Colonic mucosa (tissue), 4 donors: Measurements from ENCODE around the gene FAM171A2. TPM values are rescaled to one million over a fixed set of nuclear protein-coding genes. Genes with fewer than 3 reads are reported as not detected.

Experiments used
- DNase-seq: peaks from one replicate; pipeline ENCODE4 v3.0.0-alpha.2; 2020
- H3K27ac ChIP-seq: fragments of 200-600 bp; one replicate; pipeline ENCODE4 v1.8.0; 2021
- H3K27me3 ChIP-seq: fragments of 200-600 bp; one replicate; pipeline ENCODE4 v1.8.0; 2021
- H3K36me3 ChIP-seq: fragments of 200-600 bp; one replicate; pipeline ENCODE4 v1.8.0; 2021
- H3K4me1 ChIP-seq: fragments of 200-600 bp; one replicate; pipeline ENCODE4 v1.8.0; 2021; ENCODE audit warnings: mild to moderate bottlenecking
- H3K4me3 ChIP-seq: fragments of 200-600 bp; one replicate; pipeline ENCODE4 v1.8.0; 2021
- H3K9ac ChIP-seq, 2 donors: one replicate each; pipeline ENCODE4 v1.7.0; 2013; ENCODE audit warnings: control low read depth in 2 of 2, low read depth in 2 of 2, low read length in 2 of 2
- H3K9me3 ChIP-seq: fragments of 200-600 bp; one replicate; pipeline ENCODE4 v1.8.0; 2021
- intact Hi-C: fragments of 100-400 bp; cut with DNase I; formaldehyde crosslinking; loops from one replicate; pipeline ENCODE4 v1.14.1; 2022
- total RNA-seq, 2 donors: library from RNA; stranded (reverse); fragmentation: NEBNext Ultra II Directional in 1 of 2; extraction: Animal tissue kit (Norgen Biotek cat#: 25700) in 1 of 2; gene quantifications; one replicate each; pipeline ENCODE4 v1.2.1, GENCODE V29; 2021
- TF ChIP-seq, protein P1 (sequence below): fragments of 200-600 bp; IDR thresholded peaks from one replicate; pipeline ENCODE4 v1.8.0; 2022; ENCODE audit warnings: antibody characterized with exemption, mild to moderate bottlenecking
- donor health status: healthy.
- donor health status: DM: no; HTN: no; CAD: no.
- donor health status: DM: no; HTN: no; CAD: no.

FAM171A2 gene
- total RNA-seq, 2 donors from 2014 or later, result 0.64 to 0.72 TPM

- Histone ChIP-seq H3K9ac (no peak overlapping the region), H3K4me1 (no peaks in the 10 kb centered on the region), H3K27ac (no peak overlapping the region), H3K36me3 (no peaks in the 10 kb centered on the region), H3K4me3 (peak overlapping the region; percentile 40), H3K9me3 (no peaks in the 10 kb centered on the region), H3K27me3 (peaks cover 10% of the 10 kb centered on the region)
- TF ChIP-seq, protein P1, sequence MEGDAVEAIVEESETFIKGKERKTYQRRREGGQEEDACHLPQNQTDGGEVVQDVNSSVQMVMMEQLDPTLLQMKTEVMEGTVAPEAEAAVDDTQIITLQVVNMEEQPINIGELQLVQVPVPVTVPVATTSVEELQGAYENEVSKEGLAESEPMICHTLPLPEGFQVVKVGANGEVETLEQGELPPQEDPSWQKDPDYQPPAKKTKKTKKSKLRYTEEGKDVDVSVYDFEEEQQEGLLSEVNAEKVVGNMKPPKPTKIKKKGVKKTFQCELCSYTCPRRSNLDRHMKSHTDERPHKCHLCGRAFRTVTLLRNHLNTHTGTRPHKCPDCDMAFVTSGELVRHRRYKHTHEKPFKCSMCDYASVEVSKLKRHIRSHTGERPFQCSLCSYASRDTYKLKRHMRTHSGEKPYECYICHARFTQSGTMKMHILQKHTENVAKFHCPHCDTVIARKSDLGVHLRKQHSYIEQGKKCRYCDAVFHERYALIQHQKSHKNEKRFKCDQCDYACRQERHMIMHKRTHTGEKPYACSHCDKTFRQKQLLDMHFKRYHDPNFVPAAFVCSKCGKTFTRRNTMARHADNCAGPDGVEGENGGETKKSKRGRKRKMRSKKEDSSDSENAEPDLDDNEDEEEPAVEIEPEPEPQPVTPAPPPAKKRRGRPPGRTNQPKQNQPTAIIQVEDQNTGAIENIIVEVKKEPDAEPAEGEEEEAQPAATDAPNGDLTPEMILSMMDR, result no peak
- intact Hi-C loops, result no loop called here
- no peak for DNase-seq
Measured at GRCh38 chr17:44307387-44308186, 56.1 kb downstream of the FAM171A2 start.

- TF ChIP-seq, protein P1, result no peak
- H3K27me3 ChIP-seq, result peaks cover 10% of the 10 kb centered on the region
- no peak for DNase-seq
- no peaks in the 10 kb centered on the region for H3K9me3 ChIP-seq
- H3K4me1 ChIP-seq, result no peaks in the 10 kb centered on the region
- no peak overlapping the region for H3K27ac ChIP-seq
- no peaks in the 10 kb centered on the region for H3K36me3 ChIP-seq
- H3K4me3 ChIP-seq, result no peak overlapping the region
- intact Hi-C loops, result no loop called here
- H3K9ac ChIP-seq, result no peak overlapping the region
Measured at GRCh38 chr17:44304651-44305050, 59.0 kb downstream of the FAM171A2 start.

Other genes starting within 250 kb of the FAM171A2 start
- 10 to 100 TPM; 19.0 to 26.6 TPM for gene HDAC5, start 240.2 kb downstream of the FAM171A2 start, total RNA-seq
- 10 to 100 TPM in 1 of 2 donors, 1 to 10 TPM in 1; 2.7 to 11.5 TPM for gene HROB, start 221.9 kb downstream of the FAM171A2 start, total RNA-seq
- under 1 TPM in 1 of 2 donors, not detected in 1; 0.32 TPM for gene ASB16, start 193.1 kb downstream of the FAM171A2 start, total RNA-seq
- 10 to 100 TPM; 37.0 to 44.5 TPM for gene TMUB2, start 176.9 kb downstream of the FAM171A2 start, total RNA-seq
- 10 to 100 TPM; 65.9 to 77.3 TPM for gene ATXN7L3, start 164.0 kb downstream of the FAM171A2 start, total RNA-seq
- 10 to 100 TPM; 44.7 to 84.1 TPM for gene UBTF, start 144.2 kb downstream of the FAM171A2 start, total RNA-seq
- gene SLC4A1, start 95.7 kb downstream of the FAM171A2 start, total RNA-seq, result under 1 TPM in 1 of 2 donors, not detected in 1; 0.27 TPM
- gene RUNDC3A, start 55.3 kb downstream of the FAM171A2 start, total RNA-seq, result 1 to 10 TPM in 1 of 2 donors, under 1 TPM in 1; 0.52 to 1.4 TPM
- gene SLC25A39, start 39.0 kb downstream of the FAM171A2 start, total RNA-seq, result 100 to 1,000 TPM; 115 to 267 TPM
- 100 to 1,000 TPM; 343 to 466 TPM for gene GRN, start 18.6 kb downstream of the FAM171A2 start, total RNA-seq
- under 1 TPM; 0.37 to 0.69 TPM for gene ITGA2B, start 25.8 kb upstream of the FAM171A2 start, total RNA-seq
- 10 to 100 TPM; 30.3 to 33.9 TPM for gene GPATCH8, start 139.6 kb upstream of the FAM171A2 start, total RNA-seq
- 1 to 10 TPM in 1 of 2 donors, under 1 TPM in 1; 0.67 to 2.0 TPM for gene FZD2, start 193.6 kb upstream of the FAM171A2 start, total RNA-seq